Measurements from ENCODE around the gene KTN1.

KTN1 gene

DNA sequence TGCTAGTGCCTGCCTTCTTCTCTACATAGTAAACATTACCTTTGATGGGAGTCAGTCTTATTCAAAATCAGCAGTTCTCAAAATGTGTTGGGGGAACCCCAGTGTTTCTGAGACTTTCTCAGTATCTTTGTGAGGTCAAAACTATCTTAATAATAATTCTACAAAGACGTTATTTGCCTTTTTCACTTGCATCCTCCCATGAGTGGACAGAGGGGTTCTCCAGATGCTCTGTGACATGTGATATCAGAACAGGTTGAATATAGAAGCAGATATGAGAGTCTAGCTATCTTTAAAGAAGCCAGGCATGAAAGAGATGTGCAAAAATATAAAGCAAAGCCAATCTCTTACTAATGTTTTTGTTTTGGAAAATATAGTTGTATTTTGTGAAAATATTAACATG, 144.7 kb downstream of the KTN1 start:
- Histone ChIP-seq H3K9me2 (replicated peaks; ENCODE audit: low read depth, low read length) (no peaks in the 10 kb centered on the region), H3K4me2 (ENCODE audit: low read depth, low read length, poor library complexity, severe bottlenecking) (no peak overlapping the region), H3K79me2 (ENCODE audit: insufficient read depth, low read length) (no peaks in the 10 kb centered on the region), H3K4me1 (ENCODE audit: insufficient read depth, low read length, poor library complexity, severe bottlenecking) (no peaks in the 10 kb centered on the region), H3K36me3 (ENCODE audit: insufficient read depth, low read length) (no peaks in the 10 kb centered on the region), H3K9ac (ENCODE audit: low read depth, low read length, poor library complexity, severe bottlenecking) (no peak overlapping the region), H2AFZ (ENCODE audit: low read length) (no peak overlapping the region), H3F3A (ENCODE audit: low read depth) (no peaks in the 10 kb centered on the region), H4K20me1 (ENCODE audit: insufficient read depth, low read length, poor library complexity, severe bottlenecking) (no peaks in the 10 kb centered on the region), H3K9me3 (ENCODE audit: insufficient read depth, low read depth, low read length) (no peaks in the 10 kb centered on the region), H3K4me3 (ENCODE audit: low read length, poor library complexity, severe bottlenecking) (no peak overlapping the region), H3K27me3 (ENCODE audit: insufficient read depth, low read length, poor library complexity, severe bottlenecking) (no peaks in the 10 kb centered on the region)
- no peak for TF ChIP-seq EZH2phosphoT487 (IDR thresholded peaks at IDR 0.05; ENCODE audit: borderline replicate concordance)
- TF ChIP-seq, protein P1, sequence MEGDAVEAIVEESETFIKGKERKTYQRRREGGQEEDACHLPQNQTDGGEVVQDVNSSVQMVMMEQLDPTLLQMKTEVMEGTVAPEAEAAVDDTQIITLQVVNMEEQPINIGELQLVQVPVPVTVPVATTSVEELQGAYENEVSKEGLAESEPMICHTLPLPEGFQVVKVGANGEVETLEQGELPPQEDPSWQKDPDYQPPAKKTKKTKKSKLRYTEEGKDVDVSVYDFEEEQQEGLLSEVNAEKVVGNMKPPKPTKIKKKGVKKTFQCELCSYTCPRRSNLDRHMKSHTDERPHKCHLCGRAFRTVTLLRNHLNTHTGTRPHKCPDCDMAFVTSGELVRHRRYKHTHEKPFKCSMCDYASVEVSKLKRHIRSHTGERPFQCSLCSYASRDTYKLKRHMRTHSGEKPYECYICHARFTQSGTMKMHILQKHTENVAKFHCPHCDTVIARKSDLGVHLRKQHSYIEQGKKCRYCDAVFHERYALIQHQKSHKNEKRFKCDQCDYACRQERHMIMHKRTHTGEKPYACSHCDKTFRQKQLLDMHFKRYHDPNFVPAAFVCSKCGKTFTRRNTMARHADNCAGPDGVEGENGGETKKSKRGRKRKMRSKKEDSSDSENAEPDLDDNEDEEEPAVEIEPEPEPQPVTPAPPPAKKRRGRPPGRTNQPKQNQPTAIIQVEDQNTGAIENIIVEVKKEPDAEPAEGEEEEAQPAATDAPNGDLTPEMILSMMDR (conservative IDR thresholded peaks at IDR 0.05; ENCODE audit: low read length), result no peak

DNA sequence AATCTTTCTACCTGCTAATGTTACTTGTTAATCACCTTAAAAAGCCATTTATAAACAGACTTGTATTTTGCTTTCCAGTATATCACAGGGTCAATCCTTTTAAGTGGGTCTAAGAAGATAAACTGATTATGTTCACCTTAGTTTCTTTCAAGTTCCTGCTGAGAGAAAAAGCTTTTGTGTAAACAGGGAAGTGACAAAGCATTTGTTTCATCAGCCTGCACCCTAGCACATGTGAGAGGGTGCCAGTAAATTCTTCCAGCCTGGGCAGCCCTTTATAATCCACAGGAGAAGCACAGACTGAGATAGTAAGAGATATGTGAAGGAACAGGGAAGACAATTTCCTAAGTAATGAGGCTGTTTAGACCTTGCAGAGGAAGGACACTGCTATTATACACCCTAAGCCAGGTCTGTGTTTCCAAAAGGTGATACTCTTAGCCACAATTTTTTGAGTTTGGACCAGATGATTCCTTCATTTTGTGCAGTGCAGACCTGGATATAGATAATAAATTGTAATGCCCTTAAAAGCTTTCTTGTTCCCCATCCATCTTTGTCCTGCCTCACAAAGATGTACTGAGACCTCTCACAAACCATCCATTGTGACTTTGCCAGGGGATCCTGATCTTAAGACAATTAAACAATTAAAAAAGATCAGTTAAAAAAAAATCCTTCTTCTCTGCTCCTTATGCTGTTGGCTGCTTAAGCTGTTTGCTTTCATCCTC, 150.7 kb downstream of the KTN1 start:
- no peaks in the 10 kb centered on the region for H3K79me2 ChIP-seq (ENCODE audit: insufficient read depth, low read length)
- H3K36me3 ChIP-seq (ENCODE audit: insufficient read depth, low read length), result no peaks in the 10 kb centered on the region
- H2AFZ ChIP-seq (ENCODE audit: low read length), result peak overlapping the region; percentile 48; the same call in 1 of the 2 replicates
- H3K27me3 ChIP-seq (ENCODE audit: insufficient read depth, low read length, poor library complexity, severe bottlenecking), result no peaks in the 10 kb centered on the region
- no peaks in the 10 kb centered on the region for H3K9me3 ChIP-seq (ENCODE audit: insufficient read depth, low read depth, low read length)
- TF ChIP-seq, protein P1 (conservative IDR thresholded peaks at IDR 0.05; ENCODE audit: low read length), result no peak
- TF ChIP-seq EZH2phosphoT487 (IDR thresholded peaks at IDR 0.05; ENCODE audit: borderline replicate concordance), result no peak
- no peak overlapping the region for H3K4me2 ChIP-seq (ENCODE audit: low read depth, low read length, poor library complexity, severe bottlenecking)
- H4K20me1 ChIP-seq (ENCODE audit: insufficient read depth, low read length, poor library complexity, severe bottlenecking), result no peaks in the 10 kb centered on the region
- no peaks in the 10 kb centered on the region for H3F3A ChIP-seq (ENCODE audit: low read depth)
- no peak overlapping the region for H3K4me3 ChIP-seq (ENCODE audit: low read length, poor library complexity, severe bottlenecking)
- no peaks in the 10 kb centered on the region for H3K4me1 ChIP-seq (ENCODE audit: insufficient read depth, low read length, poor library complexity, severe bottlenecking)
- H3K9ac ChIP-seq (ENCODE audit: low read depth, low read length, poor library complexity, severe bottlenecking), result no peak overlapping the region
- no peaks in the 10 kb centered on the region for H3K9me2 ChIP-seq (replicated peaks; ENCODE audit: low read depth, low read length)

DNA sequence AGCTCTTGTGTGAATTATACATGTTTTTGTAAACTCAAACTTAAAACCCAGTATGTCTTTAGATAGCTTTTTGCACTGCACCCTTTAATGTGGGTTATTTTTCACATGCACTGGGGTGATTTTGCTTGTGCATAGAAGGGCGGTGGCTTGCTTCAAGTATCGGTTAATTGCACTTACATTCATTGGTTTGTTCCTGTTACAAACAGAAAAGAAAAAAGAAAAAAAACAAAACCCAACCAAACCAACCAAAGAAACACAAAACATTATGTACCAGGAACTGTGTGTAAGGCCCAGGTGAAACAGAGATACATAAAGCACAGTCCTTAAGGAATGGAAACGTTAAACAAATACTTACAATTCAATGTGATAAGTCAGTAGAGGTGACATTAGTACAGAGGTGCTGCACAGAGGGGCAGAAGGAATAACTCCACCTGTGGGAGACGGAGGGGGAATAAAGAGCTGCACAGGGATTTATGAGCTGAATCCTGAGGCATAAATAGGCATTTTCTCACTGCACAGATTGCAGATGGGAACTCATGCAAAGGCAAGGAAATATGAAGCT, 151.4 kb downstream of the KTN1 start:
- Histone ChIP-seq H3K9me2 (replicated peaks; ENCODE audit: low read depth, low read length) (no peaks in the 10 kb centered on the region), H3K27me3 (ENCODE audit: insufficient read depth, low read length, poor library complexity, severe bottlenecking) (no peaks in the 10 kb centered on the region), H3K79me2 (ENCODE audit: insufficient read depth, low read length) (no peaks in the 10 kb centered on the region), H3K36me3 (ENCODE audit: insufficient read depth, low read length) (no peaks in the 10 kb centered on the region), H3K4me2 (ENCODE audit: low read depth, low read length, poor library complexity, severe bottlenecking) (no peak overlapping the region), H2AFZ (ENCODE audit: low read length) (no peak overlapping the region), H4K20me1 (ENCODE audit: insufficient read depth, low read length, poor library complexity, severe bottlenecking) (no peaks in the 10 kb centered on the region), H3F3A (ENCODE audit: low read depth) (no peaks in the 10 kb centered on the region), H3K4me1 (ENCODE audit: insufficient read depth, low read length, poor library complexity, severe bottlenecking) (no peaks in the 10 kb centered on the region), H3K9me3 (ENCODE audit: insufficient read depth, low read depth, low read length) (0 out of 2 replicates have a peak, but pooled peaks cover 3% of the 10 kb centered on the region), H3K4me3 (ENCODE audit: low read length, poor library complexity, severe bottlenecking) (no peak overlapping the region), H3K9ac (ENCODE audit: low read depth, low read length, poor library complexity, severe bottlenecking) (no peak overlapping the region)
- TF ChIP-seq, protein P1 (conservative IDR thresholded peaks at IDR 0.05; ENCODE audit: low read length), result no peak
- no peak for TF ChIP-seq EZH2phosphoT487 (IDR thresholded peaks at IDR 0.05; ENCODE audit: borderline replicate concordance)

Data from Loucy (cell line).